BJ (cell line): ENCODE data around the gene MSN. TPM values are rescaled to one million over a fixed set of nuclear protein-coding genes. Genes with fewer than 3 reads are reported as not detected.
"Not testable (repeated sequence)": the region's sequence is repeated elsewhere in the genome, so short reads cannot be mapped to it uniquely, and the experiment has no call there.

Experiments used
- CTCF ChIA-PET: fragments of 350-600 bp; formaldehyde crosslinking; extraction: SDS; loops from one replicate; lab custom pipeline; 2021; ENCODE audit warnings: antibody characterized with exemption, inconsistent platforms; lab: Yijun Ruan, JAX
- POLR2A ChIA-PET: fragments of 300-600 bp; sonication (Branson Sonifier 250); formaldehyde crosslinking; extraction: SDS; loops from one replicate; lab custom pipeline; 2021; ENCODE audit warnings: antibody characterized with exemption; lab: Charles Lee
- DNase-seq: peaks from one replicate; pipeline ENCODE4 v3.0.0-alpha.2; 2011; ENCODE audit warnings: low read depth
- H3K27me3 ChIP-seq: 2 replicates; pipeline ENCODE4 v1.6.0; 2011; ENCODE audit warnings: low read length; ENCODE audit not compliant: control insufficient read depth, insufficient read depth
- H3K36me3 ChIP-seq: 2 replicates; pipeline ENCODE4 v1.5.1; 2011; ENCODE audit warnings: low read length; ENCODE audit not compliant: control insufficient read depth, insufficient read depth
- H3K4me3 ChIP-seq: 2 replicates; pipeline ENCODE4 v1.5.1; 2011; ENCODE audit warnings: low read depth, mild to moderate bottlenecking, control low read depth, low read length
- CTCF ChIP-seq: IDR thresholded peaks from 2 replicates; pipeline ENCODE4 v1.5.1; 2011; ENCODE audit warnings: low read depth, mild to moderate bottlenecking, control low read depth, inconsistent platforms, low read length, moderate library complexity; ENCODE audit not compliant: insufficient read depth
- polyA plus RNA-seq: library from polyadenylated mRNA; depleted of rRNA; stranded (reverse); fragments of >200 nt; gene quantifications from 2 replicates; pipeline ENCODE4 v1.2.3, GENCODE V29; 2011

MSN gene
- polyA plus RNA-seq, 1 experiment: 494 TPM

- Histone ChIP-seq H3K4me3 (no peak overlapping the region), H3K27me3 (peaks cover 2% of the 10 kb centered on the region; the same call in 1 of the 2 replicates), H3K36me3 (no peaks in the 10 kb centered on the region)
- DNase-seq: no peak
- TF ChIP-seq CTCF: no peak
- POLR2A ChIA-PET: no interaction called here
- CTCF ChIA-PET: no interaction called here
Observed at GRCh38 chrX:65755786-65756185, 88.3 kb downstream of the MSN start.

- Histone ChIP-seq H3K27me3 (peaks cover 2% of the 10 kb centered on the region; the same call in 1 of the 2 replicates), H3K4me3 (no peak overlapping the region), H3K36me3 (no peaks in the 10 kb centered on the region)
- CTCF ChIA-PET: no interaction called here
- no peak for TF ChIP-seq CTCF
- no peak for DNase-seq
- POLR2A ChIA-PET: no interaction called here
Observed at GRCh38 chrX:65757943-65758342, 90.5 kb downstream of the MSN start.

GRCh38 chrX:65758505-65758904 lies 91.1 kb downstream of the MSN start:
- DNase-seq: no peak
- ChIA-PET CTCF (no interaction called here), POLR2A (no interaction called here)
- TF ChIP-seq CTCF: no peak
- Histone ChIP-seq H3K4me3 (no peak overlapping the region), H3K27me3 (peaks cover 2% of the 10 kb centered on the region; the same call in 1 of the 2 replicates), H3K36me3 (no peaks in the 10 kb centered on the region)

GRCh38 chrX:65759525-65759924 lies 92.1 kb downstream of the MSN start:
- CTCF ChIA-PET, POLR2A ChIA-PET, H3K4me3 ChIP-seq, H3K27me3 ChIP-seq, H3K36me3 ChIP-seq, DNase-seq: not testable (repeated sequence)

GRCh38 chrX:65769564-65770292 lies 102.3 kb downstream of the MSN start:
- CTCF ChIA-PET: no interaction called here
- Histone ChIP-seq H3K4me3 (no peak overlapping the region), H3K36me3 (no peaks in the 10 kb centered on the region), H3K27me3 (no peaks in the 10 kb centered on the region)
- no peak for DNase-seq
- POLR2A ChIA-PET: no interaction called here
- TF ChIP-seq CTCF: no peak

- H3K36me3 ChIP-seq: no peaks in the 10 kb centered on the region
- no peaks in the 10 kb centered on the region for H3K27me3 ChIP-seq
- no peak for DNase-seq
- ChIA-PET POLR2A (no interaction called here), CTCF (no interaction called here)
- no peak for TF ChIP-seq CTCF
- H3K4me3 ChIP-seq: no peak overlapping the region
Observed at GRCh38 chrX:65772842-65773241, 105.4 kb downstream of the MSN start.
